Measurements from ENCODE around the gene SOCS4.
A peak's percentile ranks its signal among the peaks of the same experiment; 100 is the strongest.

GRCh38 chr14:55051423-55052268 lies 24.6 kb downstream of the SOCS4 start, which contains the start of gene MAPK1IP1L:
- TF ChIP-seq CTCF (IDR thresholded peaks at IDR 0.05), result peak; percentile 99 to 100 (median 100)
- TF ChIP-seq POLR2AphosphoS5 (IDR thresholded peaks at IDR 0.05), result peak; percentile 88
- peak; percentile 96 for TF ChIP-seq POLR2A (IDR thresholded peaks at IDR 0.05)

Data from prostate gland (tissue), 2 donors.